GM18873 (cell line): ENCODE measurements around the gene SPEM1.
"Not testable (repeated sequence)": the region's sequence is repeated elsewhere in the genome, so short reads cannot be mapped to it uniquely, and the experiment has no call there.

Experiments used
- ATAC-seq: cut with Tn5 transposase; IDR thresholded peaks from one replicate; pipeline ENCODE4 v1.9.1; 2021; ENCODE audit warnings: mild to moderate bottlenecking, moderate library complexity, moderate number of reproducible peaks; ENCODE audit not compliant: unreplicated experiment, low FRiP score

Gene SPEM1

GRCh38 chr17:7466318-7466638, 46.2 kb downstream of the SPEM1 start:
- ATAC-seq, result no peak

GRCh38 chr17:7466639-7467341, 46.7 kb downstream of the SPEM1 start:
- ATAC-seq, result no peak

- no peak for ATAC-seq
Measured at GRCh38 chr17:7467498-7467897, 47.4 kb downstream of the SPEM1 start.

DNA sequence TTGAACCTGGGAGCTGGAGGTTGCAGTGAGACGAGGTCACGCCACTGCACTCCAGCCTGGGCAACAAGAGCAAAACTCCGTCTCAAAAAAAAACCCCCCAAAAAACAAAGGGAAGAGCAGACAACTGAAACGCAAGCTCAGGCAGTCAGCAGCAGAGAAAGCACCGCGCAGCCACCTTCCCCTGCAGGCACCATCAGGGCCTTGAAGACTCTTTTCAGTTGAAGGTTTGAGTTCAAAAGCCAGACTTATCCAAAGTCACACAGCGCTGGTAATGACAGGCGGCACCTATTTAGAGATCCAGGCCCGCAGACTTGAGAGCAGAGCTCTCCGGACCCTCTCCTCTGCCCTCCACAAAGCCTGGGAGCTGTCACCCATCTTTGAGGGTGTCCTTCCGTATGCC, 48.2 kb downstream of the SPEM1 start:
- ATAC-seq, result no peak

- no peak for ATAC-seq
Measured at GRCh38 chr17:7468804-7469389, 48.8 kb downstream of the SPEM1 start.

DNA sequence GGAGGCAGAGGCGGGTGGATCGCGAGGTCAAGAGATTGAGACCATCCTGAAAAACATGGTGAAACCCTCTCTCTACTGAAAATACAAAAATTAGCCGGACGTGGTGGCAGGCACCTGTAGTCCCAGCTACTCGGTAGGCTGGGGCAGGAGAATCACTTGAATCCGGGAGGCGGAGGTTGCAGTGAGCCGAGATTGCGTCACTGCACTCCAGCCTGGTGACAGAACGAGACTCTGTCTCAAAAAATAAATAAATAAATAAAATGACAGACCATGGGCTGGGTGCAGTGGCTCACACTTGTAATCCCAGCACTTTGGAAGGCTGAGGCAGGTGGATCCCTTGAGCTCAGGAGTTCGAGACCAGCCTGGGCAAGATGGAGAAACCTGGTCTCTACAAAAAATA, 49.7 kb downstream of the SPEM1 start:
- not testable (repeated sequence) for ATAC-seq

GRCh38 chr17:7470457-7470973, 50.4 kb downstream of the SPEM1 start:
- ATAC-seq, result not testable (repeated sequence)
